ENCODE results near the gene DNAH17.

The DNAH17 gene

DNA sequence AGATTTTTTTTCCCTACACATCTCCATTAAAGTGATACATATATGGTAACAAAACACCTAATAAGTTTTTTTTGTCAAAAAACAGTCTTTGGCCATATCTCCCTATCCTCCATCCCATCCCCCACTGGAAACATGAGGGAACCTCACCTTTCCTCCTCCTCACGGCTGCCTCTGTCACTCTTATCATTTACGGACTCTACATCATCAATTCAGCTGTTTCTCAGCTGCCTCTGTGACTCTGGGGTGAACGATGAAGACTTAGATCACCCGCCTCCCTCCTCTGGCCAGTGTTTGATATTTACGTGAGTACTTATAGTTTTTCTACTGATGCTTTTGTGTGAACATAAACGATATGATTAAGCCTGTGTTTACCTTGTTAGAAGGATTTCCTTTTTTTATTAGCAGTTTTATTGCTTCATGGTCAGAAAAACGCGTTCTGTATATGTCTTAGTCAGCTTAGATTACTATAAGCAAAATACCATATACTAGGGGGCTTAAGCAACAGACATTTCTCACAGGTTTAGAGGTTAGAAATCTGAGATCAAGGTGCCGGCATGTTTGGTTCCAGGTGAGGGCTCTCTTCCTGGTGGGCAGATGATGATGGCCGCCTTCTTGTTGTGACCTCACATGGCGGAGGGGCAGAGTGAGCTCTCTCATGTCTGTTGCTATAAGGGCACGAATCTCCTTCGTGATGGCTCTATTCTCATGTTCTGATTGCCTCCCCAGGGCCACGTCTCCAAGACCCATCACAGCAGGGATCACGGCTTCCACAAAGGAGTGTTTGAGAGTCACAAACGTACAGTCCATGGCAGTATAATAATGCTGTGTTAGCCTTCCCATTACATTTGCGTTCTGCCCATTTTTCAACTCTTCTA, 32.1 kb downstream of the DNAH17 start:
- no peak for DNase-seq (ENCODE audit: low read depth)

DNA sequence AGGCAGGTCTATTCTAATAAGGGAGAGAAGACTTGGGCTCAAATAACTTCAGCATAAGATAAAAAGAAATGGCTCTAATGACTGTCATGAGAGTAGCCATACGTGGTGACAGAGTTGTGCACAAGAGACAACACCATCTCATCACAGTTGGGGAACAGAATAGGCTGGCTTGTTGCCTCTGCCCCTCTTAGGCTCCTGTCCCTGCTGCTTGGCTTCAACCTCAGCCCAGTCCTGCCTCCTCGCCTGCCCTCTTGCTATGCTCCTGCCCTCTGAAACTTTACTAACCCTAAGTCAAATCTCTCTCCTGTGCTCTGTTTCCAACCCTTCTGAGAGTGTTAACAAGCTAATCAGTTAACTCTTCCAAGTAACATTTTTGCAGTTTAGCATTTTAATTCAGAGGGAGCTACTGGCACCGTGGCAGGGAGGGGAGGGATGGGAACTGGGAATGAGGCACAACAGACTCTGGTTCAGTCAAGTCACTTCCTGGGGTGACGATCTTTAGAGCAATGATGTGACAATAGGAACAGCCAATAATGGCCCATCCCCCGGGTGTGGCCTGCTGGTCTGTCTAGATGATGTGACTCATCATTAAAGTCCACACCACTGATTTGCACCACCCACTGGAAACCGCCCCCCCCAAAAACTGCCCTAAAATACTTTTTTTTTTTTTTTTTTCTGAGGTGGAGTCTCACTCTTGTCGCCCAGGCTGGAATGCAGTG, 35.5 kb downstream of the DNAH17 start:
- DNase-seq (ENCODE audit: low read depth): no peak

GRCh38 chr17:78539781-78540180, 37.4 kb downstream of the DNAH17 start:
- DNase-seq (ENCODE audit: low read depth): no peak

GRCh38 chr17:78538033-78538776, 39.0 kb downstream of the DNAH17 start:
- DNase-seq (ENCODE audit: low read depth): no peak

DNA sequence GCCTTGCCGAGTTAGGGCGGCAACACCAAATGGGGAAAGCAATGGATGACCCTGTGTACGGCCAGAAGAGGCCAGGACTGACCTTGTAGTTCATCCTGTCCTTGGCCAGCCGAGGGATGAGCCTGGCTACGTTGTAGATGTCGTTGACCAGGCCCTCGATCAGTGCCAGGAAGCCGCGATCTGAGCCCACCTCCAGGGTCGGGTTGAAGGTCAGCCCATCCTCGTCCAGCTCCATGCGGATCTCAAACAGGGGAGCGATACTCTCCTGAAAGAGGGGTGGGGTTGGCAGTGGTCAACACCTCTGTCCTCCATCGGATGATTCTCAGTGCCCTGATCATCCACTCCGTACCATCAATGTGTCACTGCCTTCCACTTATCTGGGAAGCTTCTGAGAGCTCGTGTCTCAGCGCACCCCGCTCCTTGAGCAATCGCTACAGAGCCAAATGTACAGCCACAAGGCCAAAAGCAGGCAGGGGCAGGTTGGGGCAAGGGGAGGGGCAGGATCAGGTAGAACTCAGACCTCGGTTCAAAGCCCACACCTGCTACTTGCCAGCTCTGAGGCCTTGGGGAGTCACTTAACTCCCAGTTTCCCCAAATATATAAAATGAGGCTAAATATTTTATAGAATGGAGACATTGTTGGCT, 39.9 kb downstream of the DNAH17 start:
- no peak for DNase-seq (ENCODE audit: low read depth)

DNA sequence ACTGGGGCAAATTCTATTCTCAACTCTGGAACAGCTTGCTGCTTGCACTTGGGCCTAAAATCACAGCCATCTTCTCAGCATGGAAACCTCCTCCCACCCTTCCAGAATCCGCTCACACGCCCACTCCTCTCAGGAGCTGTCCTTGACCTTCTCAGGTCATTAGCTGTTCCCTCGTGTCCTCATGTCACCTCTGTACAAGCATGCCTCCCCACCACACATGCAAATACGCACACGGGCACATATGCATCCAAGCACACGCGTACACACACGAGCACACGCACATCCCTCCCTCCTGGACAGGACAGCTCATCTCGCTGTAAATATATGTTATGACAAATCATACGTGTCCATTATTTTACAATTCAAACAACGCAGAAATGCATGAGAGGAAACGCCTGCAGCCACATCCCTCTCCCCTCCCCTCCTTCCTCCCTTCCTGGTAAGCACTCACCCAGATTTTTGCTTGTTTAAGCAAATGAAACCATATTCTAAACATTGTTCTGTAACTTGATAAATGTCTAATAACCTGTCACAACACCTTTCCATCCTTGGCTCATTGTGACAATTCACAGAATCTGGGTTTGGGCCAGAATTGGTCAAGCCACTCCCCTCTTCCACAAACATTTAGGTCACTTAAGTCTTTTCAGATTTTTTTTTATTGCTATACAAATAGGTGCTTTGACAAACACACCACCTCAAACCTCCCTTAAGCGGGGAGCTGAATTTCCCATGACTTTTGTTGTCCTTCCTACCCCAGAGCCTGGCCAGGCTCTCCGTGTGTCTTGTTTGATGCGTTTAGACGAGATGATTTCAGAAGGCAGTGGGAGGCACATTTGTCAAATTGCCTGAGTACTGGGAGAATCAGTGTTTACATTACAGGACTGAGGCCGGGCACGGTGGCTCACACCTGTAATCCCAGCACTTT, 41.7 kb downstream of the DNAH17 start:
- DNase-seq (ENCODE audit: low read depth): no peak

- no peak for DNase-seq (ENCODE audit: low read depth)
Measured at GRCh38 chr17:78534492-78535272, 42.5 kb downstream of the DNAH17 start.

DNA sequence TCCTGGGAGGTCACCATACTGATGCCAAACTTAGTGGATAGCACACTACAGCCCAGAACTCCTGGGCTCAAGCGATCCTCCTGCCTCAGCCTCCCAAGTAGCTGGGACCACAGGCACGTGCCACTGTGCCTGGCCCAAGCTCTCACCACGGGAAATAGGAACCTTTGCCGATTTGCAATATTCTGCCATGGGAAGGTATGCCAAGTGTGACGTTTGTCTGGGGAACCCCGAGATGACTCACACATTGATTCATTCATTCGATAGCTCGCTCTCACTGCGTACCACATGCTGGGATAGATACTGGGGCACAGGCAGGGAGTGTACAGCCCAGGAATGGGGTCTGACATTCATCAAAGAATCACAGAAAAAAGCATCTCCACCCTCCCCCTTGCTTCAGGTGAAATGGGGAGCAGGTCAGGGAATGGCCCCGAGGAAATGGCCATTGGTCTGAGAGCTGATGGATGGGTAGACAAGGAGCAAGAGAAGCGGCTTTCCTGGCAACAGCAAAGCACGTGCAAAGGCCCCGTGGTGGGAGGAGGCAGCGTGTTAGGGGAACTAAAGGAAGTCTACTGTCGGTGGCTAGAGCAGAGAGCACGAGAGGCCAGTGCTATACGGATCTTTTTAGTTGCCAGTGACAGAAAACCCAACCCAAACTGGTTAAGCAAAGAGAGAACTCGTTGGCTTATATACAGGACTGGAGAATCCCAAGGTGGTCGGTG, 44.1 kb downstream of the DNAH17 start:
- DNase-seq (ENCODE audit: low read depth): no peak

DNA sequence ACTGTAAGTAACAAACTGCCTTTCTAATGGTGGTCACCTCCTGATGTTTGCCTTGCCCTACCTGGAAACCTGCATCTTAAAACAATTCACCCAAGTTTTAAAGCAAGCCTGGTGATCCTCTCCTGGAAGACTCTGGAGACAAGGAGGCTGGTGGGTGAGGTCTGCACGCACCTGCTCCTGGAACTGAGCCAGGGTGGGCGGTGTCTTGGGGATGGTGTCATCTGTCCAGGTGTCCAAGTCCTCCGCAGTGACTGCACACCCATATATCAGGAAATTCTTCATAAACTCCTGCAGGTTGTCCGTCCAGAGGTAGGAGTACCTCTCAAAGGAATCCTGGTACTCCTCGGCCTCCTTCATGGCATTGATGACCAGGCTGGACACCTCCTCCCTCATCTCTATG, 44.9 kb downstream of the DNAH17 start:
- no peak for DNase-seq (ENCODE audit: low read depth)

GRCh38 chr17:78530675-78531074, 46.5 kb downstream of the DNAH17 start:
- no peak for DNase-seq (ENCODE audit: low read depth)

DNA sequence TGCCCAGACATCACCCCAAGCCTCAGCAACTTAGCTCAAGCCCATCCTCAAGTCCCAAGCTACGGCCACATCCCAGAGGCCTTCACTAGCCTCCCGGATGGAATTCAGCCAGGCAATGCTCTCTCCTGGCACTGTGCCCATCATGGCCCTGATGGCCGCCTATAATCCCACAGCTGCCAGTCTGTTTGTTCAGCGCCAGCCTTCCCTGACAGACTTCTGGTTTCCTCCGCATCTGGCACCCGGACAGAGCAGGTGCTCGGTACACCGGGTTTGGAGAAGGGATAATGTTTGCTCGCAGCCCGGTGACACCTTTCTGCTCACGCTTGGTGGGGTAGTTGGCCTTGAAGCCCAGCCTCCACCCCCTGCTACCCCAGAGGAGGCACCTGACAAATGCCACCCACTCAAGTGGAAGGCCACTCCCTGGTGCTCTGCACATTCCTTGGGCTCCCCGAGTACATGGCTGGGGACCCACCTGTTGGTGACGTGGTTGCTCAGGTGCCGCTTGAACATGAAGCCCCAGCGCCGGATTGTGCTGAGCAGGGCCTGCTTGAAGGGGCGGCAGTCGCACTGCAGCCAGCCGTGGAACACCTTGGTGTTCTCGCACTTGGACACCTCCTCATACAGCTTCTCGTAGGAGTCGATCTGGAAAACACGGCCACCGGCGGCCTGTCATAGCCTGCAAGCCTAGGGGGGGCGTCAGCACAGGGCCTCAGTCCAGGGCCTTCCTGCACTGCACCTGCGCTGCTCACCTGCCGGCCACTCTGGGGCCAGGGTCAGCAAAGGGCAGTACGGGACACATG, 47.1 kb downstream of the DNAH17 start:
- no peak for DNase-seq (ENCODE audit: low read depth)

GRCh38 chr17:78529251-78529650, 47.9 kb downstream of the DNAH17 start:
- DNase-seq (ENCODE audit: low read depth): no peak

- DNase-seq (ENCODE audit: low read depth): no peak
Measured at GRCh38 chr17:78528541-78528940, 48.7 kb downstream of the DNAH17 start.

DNA sequence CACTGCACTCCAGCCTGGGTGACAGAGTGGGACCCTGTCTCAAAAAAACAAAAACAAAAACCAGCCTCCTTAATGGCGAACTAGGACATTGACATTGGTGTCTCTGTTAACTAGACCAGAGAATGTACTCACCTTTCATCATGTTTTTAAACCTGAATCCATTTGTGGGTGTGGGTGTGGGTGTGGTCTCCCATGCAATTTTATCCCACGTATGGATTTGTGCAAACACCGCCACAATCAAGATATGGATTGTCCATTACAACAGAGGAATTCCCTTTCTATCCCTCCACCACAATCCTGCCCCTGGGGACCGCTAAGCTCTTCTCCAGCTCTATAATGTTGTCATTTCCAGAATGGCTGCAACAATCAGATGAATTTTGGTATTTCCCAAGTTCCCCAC, 49.9 kb downstream of the DNAH17 start:
- no peak for DNase-seq (ENCODE audit: low read depth)

DNA sequence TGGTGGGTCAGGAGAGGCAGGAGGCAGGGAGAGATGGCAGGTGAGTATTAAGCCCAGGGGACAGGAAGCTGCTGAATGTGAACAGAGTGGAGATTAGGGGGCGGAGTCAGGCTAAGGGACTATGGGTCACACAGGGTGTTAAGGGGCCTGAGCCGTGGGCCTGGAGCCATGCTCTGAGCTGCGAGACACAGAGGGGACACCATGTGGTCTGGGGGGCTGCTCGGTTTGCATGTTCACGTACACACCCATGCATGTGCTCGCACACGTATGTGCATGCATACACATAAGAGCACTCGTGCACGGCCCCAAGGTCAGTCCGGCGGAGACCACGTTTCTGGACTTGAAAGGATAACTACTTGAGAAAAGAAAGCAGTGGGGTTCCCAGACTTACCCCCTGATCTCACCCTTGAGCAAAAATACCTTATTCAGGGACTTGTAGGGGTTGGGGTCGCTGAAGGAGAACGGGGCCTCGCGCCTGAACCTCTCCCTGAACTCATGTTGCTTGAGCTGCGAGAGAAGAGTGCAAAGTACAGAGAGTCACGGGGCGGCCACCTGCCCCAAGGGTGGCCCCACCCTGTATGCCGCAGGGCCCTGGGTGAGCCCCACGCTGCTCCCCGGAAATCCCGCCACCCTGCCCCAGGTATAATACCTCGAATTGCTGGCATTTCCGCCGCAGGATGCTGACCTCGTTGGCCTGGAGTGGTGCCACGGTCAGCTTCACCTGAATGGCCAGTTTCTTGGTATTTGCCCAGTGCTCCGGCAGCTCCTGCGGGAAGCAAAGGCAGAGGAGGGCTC, 50.8 kb downstream of the DNAH17 start:
- no peak for DNase-seq (ENCODE audit: low read depth)

GRCh38 chr17:78525511-78526160, 51.6 kb downstream of the DNAH17 start:
- DNase-seq (ENCODE audit: low read depth): no peak

DNA sequence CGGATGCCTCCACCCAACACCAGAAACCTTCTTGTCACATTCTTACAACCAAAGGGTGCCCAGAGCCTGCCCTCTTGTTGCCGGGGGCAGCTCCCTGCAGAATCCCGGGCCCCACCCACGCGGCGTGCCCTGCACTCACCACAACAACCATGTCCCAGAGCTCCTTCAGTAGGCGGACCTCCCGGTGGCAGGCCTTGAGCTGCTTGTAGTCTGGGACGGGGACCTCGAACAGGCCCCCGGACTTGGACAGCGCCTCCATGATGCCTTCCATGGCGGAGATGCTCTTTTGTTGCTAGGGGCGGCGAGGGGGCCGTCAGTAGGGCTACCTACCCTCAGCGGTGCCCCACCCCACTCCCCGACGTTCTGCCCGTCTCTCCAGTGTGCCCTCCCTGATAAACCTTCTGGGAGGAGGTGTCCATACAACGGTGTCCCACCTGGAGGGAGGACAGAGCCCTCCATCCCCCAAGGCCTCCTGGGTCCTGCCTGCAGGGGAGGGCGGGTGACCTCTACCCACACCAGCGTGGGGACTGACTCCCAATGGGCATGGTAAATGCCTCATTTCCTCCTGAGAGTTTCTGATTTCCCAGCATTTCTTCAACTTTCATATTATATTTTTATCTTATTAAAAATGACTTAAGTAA, 52.2 kb downstream of the DNAH17 start:
- DNase-seq (ENCODE audit: low read depth): no peak
